Measurements from ENCODE around the gene SNX9. TPM values are rescaled to one million over a fixed set of nuclear protein-coding genes. Genes with fewer than 3 reads are reported as not detected.
A peak's percentile ranks its signal among the peaks of the same experiment; 100 is the strongest.

SNX9 gene
- total RNA-seq, 2 donors from 2014 or later, result 19.8 to 24.1 TPM

- TF ChIP-seq CTCF (IDR thresholded peaks at IDR 0.05) (no peak), POLR2A (IDR thresholded peaks at IDR 0.05) (no peak)
- WGBS, 2 donors, result 83 to 84% methylated on average over 16 of the region's 16 CpGs
- no peak overlapping the region for H3K27ac ChIP-seq
- DNase-seq (no peak), ATAC-seq (no peak)
- peaks cover 27% of the 10 kb centered on the region for H3K4me1 ChIP-seq
- no peak overlapping the region for H3K4me3 ChIP-seq
- no peaks in the 10 kb centered on the region for H3K36me3 ChIP-seq (replicated peaks in 1 of 2; ENCODE audit: insufficient read depth in 1 of 2, low read depth in 2 of 2)
- intact Hi-C loops (cut with DNase I), result loop anchor here (10.0 kb wide), 1 partner anchor 97 kb away; no protein-coding TSS in a partner anchor
- no peaks in the 10 kb centered on the region for H3K9me3 ChIP-seq
- no peaks in the 10 kb centered on the region for H3K27me3 ChIP-seq
Observed at GRCh38 chr6:157978021-157978783, 155.2 kb downstream of the SNX9 start.

DNA sequence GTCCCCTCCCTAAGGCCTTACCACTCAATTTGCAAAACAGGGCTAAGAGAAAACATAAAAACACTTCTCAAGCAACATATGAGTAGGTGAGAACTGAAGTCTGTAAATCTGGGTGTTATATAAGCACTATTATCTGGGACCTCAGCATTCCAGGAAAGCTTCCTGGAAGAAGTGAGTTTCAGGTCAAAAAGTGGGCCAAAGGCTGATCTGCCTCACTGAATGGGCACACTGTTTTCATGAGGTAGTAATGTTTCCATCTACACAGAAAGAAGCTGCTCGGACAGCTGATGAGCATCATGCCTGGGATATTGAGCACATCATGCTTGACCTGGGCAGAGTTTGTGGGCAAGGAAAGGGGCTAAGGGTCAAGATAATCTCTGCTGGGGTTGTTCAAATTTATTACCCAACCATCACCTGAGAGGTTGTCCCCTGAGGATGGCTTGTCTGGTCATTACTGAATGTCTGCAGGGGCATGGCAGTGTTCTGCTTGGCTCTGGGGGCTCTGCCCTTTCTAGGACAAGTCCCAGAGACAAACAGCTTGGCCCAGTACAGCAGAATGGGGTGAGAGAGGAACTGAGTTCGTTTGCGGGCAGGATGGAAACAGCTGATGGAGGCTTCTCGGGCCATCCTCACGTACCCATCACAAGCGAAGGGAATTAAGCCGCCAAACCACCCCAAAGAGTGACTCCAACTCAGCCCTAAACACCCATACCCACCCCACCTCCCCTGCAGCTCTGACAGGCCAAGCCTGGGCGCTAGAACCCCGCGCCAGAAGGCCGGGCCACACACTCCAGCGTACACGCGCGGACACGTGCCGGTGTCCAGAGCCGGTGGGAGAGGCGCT, 157.5 kb downstream of the SNX9 start:
- intact Hi-C loops (cut with DNase I), result no loop called here
- H3K4me3 ChIP-seq, result no peak overlapping the region

GRCh38 chr6:157981132-157981394, 158.0 kb downstream of the SNX9 start:
- Histone ChIP-seq H3K9me3 (no peaks in the 10 kb centered on the region), H3K4me3 (peak overlapping the region; percentile 42 to 84), H3K27ac (peak overlapping the region; percentile 1 to 93 (median 82)), H3K27me3 (no peaks in the 10 kb centered on the region), H3K36me3 (replicated peaks in 1 of 2; ENCODE audit: insufficient read depth in 1 of 2, low read depth in 2 of 2) (no peaks in the 10 kb centered on the region), H3K4me1 (peaks cover 47% of the 10 kb centered on the region)
- DNase-seq (peak in 3 of 4 donors; percentile 28 to 33 (median 31)), ATAC-seq (peak; percentile 0)
- WGBS, 2 donors, result 1% methylated on average over 23 of the region's 24 CpGs; no CpG with 5 or more reads in 1 of the 2 donors
- intact Hi-C loops (cut with DNase I), result no loop called here
- TF ChIP-seq POLR2A (IDR thresholded peaks at IDR 0.05), result no peak
- TF ChIP-seq CTCF (IDR thresholded peaks at IDR 0.05), result no peak

More for the DNA sequence above, 157.5 kb downstream of the SNX9 start:
- Histone ChIP-seq H3K9me3 (no peaks in the 10 kb centered on the region), H3K4me1 (peaks cover 41% of the 10 kb centered on the region), H3K36me3 (replicated peaks in 1 of 2; ENCODE audit: insufficient read depth in 1 of 2, low read depth in 2 of 2) (no peaks in the 10 kb centered on the region), H3K27me3 (no peaks in the 10 kb centered on the region), H3K27ac (peak overlapping the region in 3 of 4 donors; percentile 82 to 93 (median 83))
- ATAC-seq (peak; percentile 14), DNase-seq (no peak)
- WGBS, 2 donors, result 32 to 54% methylated on average over 3 to 19 of the region's 19 CpGs
- TF ChIP-seq CTCF (IDR thresholded peaks at IDR 0.05) (no peak), POLR2A (IDR thresholded peaks at IDR 0.05) (no peak)

- WGBS, 2 donors, result 0 to 1% methylated on average over 10 to 80 of the region's 86 CpGs
- Histone ChIP-seq H3K27me3 (no peaks in the 10 kb centered on the region), H3K36me3 (replicated peaks in 1 of 2; ENCODE audit: insufficient read depth in 1 of 2, low read depth in 2 of 2) (no peaks in the 10 kb centered on the region), H3K4me3 (peak within 1 kb of the TSS; percentile 79 to 84), H3K4me1 (peaks cover 52% of the 10 kb centered on the region), H3K27ac (peak within 1 kb of the TSS; percentile 46 to 93 (median 82)), H3K9me3 (no peaks in the 10 kb centered on the region)
- DNase-seq (peak; percentile 86 to 89 (median 87)), ATAC-seq (peak; percentile 90)
- intact Hi-C loops (cut with DNase I), result no loop called here
- peak; percentile 42 to 76 (median 65) for TF ChIP-seq CTCF (IDR thresholded peaks at IDR 0.05)
- peak; percentile 73 to 83 (median 74) for TF ChIP-seq POLR2A (IDR thresholded peaks at IDR 0.05)
Observed at GRCh38 chr6:157981395-157982101, 158.5 kb downstream of the SNX9 start, which contains the start of gene SYNJ2. SYNJ2 (plus strand) TSS chr6:157981863; CDS start chr6:157981962, 99 bp downstream.

Measured in body of pancreas (tissue), 4 donors.